H1 (cell line): ENCODE data around the gene ZNF23. TPM values are rescaled to one million over a fixed set of nuclear protein-coding genes. Genes with fewer than 3 reads are reported as not detected.

ENCODE experiments used
- CTCF ChIA-PET: fragments of 300-600 bp; sonication (Branson Sonifier 250); formaldehyde crosslinking; loops from one replicate; lab custom pipeline; 2021; ENCODE audit not compliant: partially characterized antibody; lab: Charles Lee
- POLR2A ChIA-PET: fragments of 300-600 bp; sonication (Branson Sonifier 250); formaldehyde crosslinking; loops from one replicate; lab custom pipeline; 2021; ENCODE audit warnings: inconsistent platforms; ENCODE audit not compliant: partially characterized antibody; lab: Charles Lee
- DNase-seq, 2 experiments: peaks; one replicate each; pipeline versions ENCODE4 v3.0.0 to v3.0.0-alpha.2; 2010 to 2022; ENCODE audit warnings: low spot score in 2 of 2, low read depth in 1 of 2, mixed read lengths in 1 of 2
- FAIRE-seq: peaks from 2 replicates; lab custom pipeline; 2011; peaks lifted over from hg19 to GRCh38; lab: Jason Lieb, UNC
- H2AFZ ChIP-seq: 2 replicates; pipeline ENCODE4 v1.8.1; 2012; ENCODE audit warnings: low read length, inconsistent platforms
- H2AK5ac ChIP-seq: 2 replicates; pipeline ENCODE4 v1.6.1; 2013; ENCODE audit warnings: low read depth, low read length
- H2BK120ac ChIP-seq: replicated peaks from 2 replicates; pipeline ENCODE3; 2013; ENCODE audit warnings: low read depth, low read length, inconsistent platforms
- H2BK12ac ChIP-seq: 2 replicates; pipeline ENCODE4 v1.6.1; 2013; ENCODE audit warnings: low read depth, low read length
- H2BK15ac ChIP-seq: 2 replicates; pipeline ENCODE4 v1.6.1; 2013; ENCODE audit warnings: low read length
- H2BK20ac ChIP-seq: 2 replicates; pipeline ENCODE4 v1.6.1; 2013; ENCODE audit warnings: low read length
- H2BK5ac ChIP-seq: 2 replicates; pipeline ENCODE4 v1.6.1; 2013; ENCODE audit warnings: low read depth, low read length
- H3K14ac ChIP-seq: 2 replicates; pipeline ENCODE4 v1.6.1; 2013; ENCODE audit warnings: inconsistent platforms; ENCODE audit not compliant: insufficient read length
- H3K18ac ChIP-seq: 2 replicates; pipeline ENCODE4 v1.6.1; 2013; ENCODE audit warnings: low read length; ENCODE audit errors: extremely low read depth
- H3K23ac ChIP-seq: 2 replicates; pipeline ENCODE4 v1.6.1; 2013; ENCODE audit warnings: inconsistent platforms; ENCODE audit not compliant: insufficient read length
- H3K23me2 ChIP-seq: 2 replicates; pipeline ENCODE4 v1.6.1; 2013; ENCODE audit warnings: low read depth, low read length
- H3K27ac ChIP-seq: 2 replicates; pipeline ENCODE4 v1.6.1; 2011; ENCODE audit warnings: low read depth, low read length, inconsistent platforms
- H3K27me3 ChIP-seq, 4 experiments: replicated peaks in 1 of 4; 1 replicate in 1 of 4; 2 replicates in 3 of 4; pipeline versions ENCODE4 v1.6.1 to v1.8.1; 2011 to 2013; ENCODE audit warnings: low read length in 3 of 4, mild to moderate bottlenecking in 3 of 4, inconsistent platforms in 2 of 4, mixed read lengths in 2 of 4, moderate library complexity in 1 of 4; ENCODE audit not compliant: control insufficient read depth in 3 of 4, insufficient read depth in 3 of 4; ENCODE audit errors: extremely low read depth in 1 of 4
- H3K36me3 ChIP-seq, 4 experiments: 2 replicates each; pipeline versions ENCODE4 v1.6.1 to v1.8.1; 2011 to 2013; ENCODE audit warnings: mild to moderate bottlenecking in 4 of 4, low read length in 3 of 4, moderate library complexity in 2 of 4, control low read depth in 1 of 4, inconsistent platforms in 1 of 4; ENCODE audit not compliant: insufficient read depth in 4 of 4, control insufficient read depth in 2 of 4
- H3K4ac ChIP-seq: replicated peaks from 2 replicates; pipeline ENCODE3; 2013; ENCODE audit warnings: low read length, low read depth, mixed read lengths, inconsistent platforms; ENCODE audit not compliant: insufficient read length
- H3K4me1 ChIP-seq, 4 experiments: replicated peaks in 1 of 4; 1 replicate in 1 of 4; 2 replicates in 3 of 4; pipeline versions ENCODE4 v1.6.1 to v1.8.1; 2011 to 2013; ENCODE audit warnings: low read length in 3 of 4, inconsistent platforms in 2 of 4, mixed read lengths in 1 of 4; ENCODE audit not compliant: insufficient read depth in 4 of 4, control insufficient read depth in 3 of 4
- H3K4me2 ChIP-seq, 2 experiments: 2 replicates each; pipeline versions ENCODE4 v1.6.1 to v1.8.1; 2011 to 2013; ENCODE audit warnings: low read depth in 2 of 2, low read length in 2 of 2, control low read depth in 1 of 2, inconsistent platforms in 1 of 2, mild to moderate bottlenecking in 1 of 2; ENCODE audit not compliant: insufficient read depth in 1 of 2
- H3K4me3 ChIP-seq, 4 experiments: fragments of 200-600, 300-600 bp in 1 of 4; sonication (generic), shearing (Covaris generic), sonication (Bioruptor Twin) in 1 of 4; 2 replicates each; pipeline versions ENCODE4 v1.5.1 to v1.8.1; 2011 to 2016; ENCODE audit warnings: low read length in 4 of 4, low read depth in 3 of 4, control low read depth in 2 of 4, inconsistent platforms in 2 of 4, mild to moderate bottlenecking in 2 of 4, mixed read lengths in 1 of 4, moderate library complexity in 1 of 4; ENCODE audit not compliant: insufficient read depth in 2 of 4; ENCODE audit errors: extremely low read depth in 1 of 4
- H3K56ac ChIP-seq: replicated peaks from 2 replicates; pipeline ENCODE3; 2013; ENCODE audit warnings: low read depth, mild to moderate bottlenecking, mixed read lengths, low read length, inconsistent platforms; ENCODE audit not compliant: insufficient read length
- H3K79me1 ChIP-seq: 2 replicates; pipeline ENCODE4 v1.6.1; 2013; ENCODE audit warnings: low read depth, low read length, control low read depth
- H3K79me2 ChIP-seq, 2 experiments: 2 replicates each; pipeline versions ENCODE4 v1.6.1 to v1.8.1; 2012 to 2013; ENCODE audit warnings: low read length in 2 of 2, mild to moderate bottlenecking in 2 of 2, inconsistent platforms in 1 of 2; ENCODE audit not compliant: insufficient read depth in 2 of 2, control insufficient read depth in 1 of 2
- H3K9ac ChIP-seq, 4 experiments: replicated peaks in 1 of 4; 1 replicate in 1 of 4; 2 replicates in 3 of 4; pipeline versions ENCODE4 v1.6.1 to v1.8.1; 2011 to 2013; ENCODE audit warnings: low read depth in 3 of 4, low read length in 3 of 4, control low read depth in 2 of 4, mild to moderate bottlenecking in 2 of 4, moderate library complexity in 2 of 4, inconsistent platforms in 1 of 4; ENCODE audit errors: extremely low read depth in 1 of 4
- H3K9me3 ChIP-seq, 2 experiments: 2 replicates each; pipeline versions ENCODE4 v1.6.1 to v1.8.1; 2012 to 2013; ENCODE audit warnings: mild to moderate bottlenecking in 2 of 2, moderate library complexity in 2 of 2, control low read depth in 1 of 2, inconsistent platforms in 1 of 2, low read depth in 1 of 2, low read length in 1 of 2, mixed read lengths in 1 of 2; ENCODE audit not compliant: insufficient read depth in 2 of 2
- H4K20me1 ChIP-seq, 2 experiments: replicated peaks in 1 of 2; 2 replicates each; pipeline versions ENCODE3 to v1.8.1; 2011 to 2013; ENCODE audit warnings: inconsistent platforms in 2 of 2, low read length in 2 of 2, mild to moderate bottlenecking in 1 of 2; ENCODE audit not compliant: insufficient read depth in 2 of 2, control insufficient read depth in 1 of 2
- H4K5ac ChIP-seq: 2 replicates; pipeline ENCODE4 v1.6.1; 2013; ENCODE audit warnings: low read length, low read depth, mixed read lengths, inconsistent platforms; ENCODE audit not compliant: insufficient read length
- H4K8ac ChIP-seq: 2 replicates; pipeline ENCODE4 v1.8.0; 2013; ENCODE audit warnings: mild to moderate bottlenecking, moderate library complexity, low read length, inconsistent platforms; ENCODE audit not compliant: insufficient read depth; ENCODE audit errors: extremely low read depth
- H4K91ac ChIP-seq: replicated peaks from 2 replicates; pipeline ENCODE3; 2013; ENCODE audit warnings: low read length, mixed read lengths, inconsistent platforms; ENCODE audit not compliant: insufficient read length
- TAF1 ChIP-seq: IDR thresholded peaks from 2 replicates; pipeline ENCODE4 v1.6.1; 2011; ENCODE audit warnings: mild to moderate bottlenecking, low read depth, low read length
- whole genome bisulfite sequencing, 2 experiments: shearing (Covaris generic) in 1 of 2; methylation state at CpG; one replicate each; pipeline versions ENCODE4 v1.1.6 to v1.1.7; 2013 to 2015; ENCODE audit warnings: low lambda C conversion rate in 2 of 2, mixed read lengths in 2 of 2, inconsistent platforms in 1 of 2, low coverage in 1 of 2, missing lambda C conversion rate in 1 of 2; ENCODE audit not compliant: insufficient replicate concordance in 2 of 2, insufficient coverage in 1 of 2, insufficient read length in 1 of 2; ENCODE audit errors: extremely low coverage in 1 of 2, missing lambda C conversion rate in 1 of 2; 5-methylcytosine and 5-hydroxymethylcytosine counted together
- polyA plus RNA-seq, 7 experiments: library from polyadenylated mRNA; depleted of rRNA in 3 of 7; stranded (reverse) in 5 of 7; unstranded in 2 of 7; fragments of >200 nt in 5 of 7; fragments of 200-250 nt in 2 of 7; gene quantifications; 1 replicate in 5 of 7; 2 replicates in 1 of 7; 4 replicates in 1 of 7; pipeline versions ENCODE4 v1.2.1 to v1.2.3, GENCODE V29; 2011 to 2013; ENCODE audit warnings: missing spikeins in 2 of 7, mixed read lengths in 2 of 7
- total RNA-seq: library from RNA; stranded (reverse); fragmentation: NEBNext Ultra II Directional; extraction: Animal tissue kit (Norgen Biotek cat#: 25700); gene quantifications from 2 replicates; pipeline ENCODE4 v1.2.1, GENCODE V29; 2021
- TF ChIP-seq, protein P1 (sequence below), 3 experiments: IDR thresholded peaks; 1 replicate in 2 of 3; 2 replicates in 1 of 3; pipeline versions ENCODE4 v1.5.1 to v1.6.1; 2011; ENCODE audit warnings: low read length in 3 of 3, mild to moderate bottlenecking in 3 of 3, inconsistent platforms in 2 of 3, low read depth in 1 of 3, moderate library complexity in 1 of 3; ENCODE audit not compliant: insufficient read depth in 1 of 3; ENCODE audit errors: control extremely low read depth in 1 of 3

ZNF23 gene
- total and polyA plus RNA-seq, 2 of the 8 experiments (the other 6 are each of a cell fraction or from before 2014, with no cell fraction given), result 2.4 to 10.2 TPM

DNA sequence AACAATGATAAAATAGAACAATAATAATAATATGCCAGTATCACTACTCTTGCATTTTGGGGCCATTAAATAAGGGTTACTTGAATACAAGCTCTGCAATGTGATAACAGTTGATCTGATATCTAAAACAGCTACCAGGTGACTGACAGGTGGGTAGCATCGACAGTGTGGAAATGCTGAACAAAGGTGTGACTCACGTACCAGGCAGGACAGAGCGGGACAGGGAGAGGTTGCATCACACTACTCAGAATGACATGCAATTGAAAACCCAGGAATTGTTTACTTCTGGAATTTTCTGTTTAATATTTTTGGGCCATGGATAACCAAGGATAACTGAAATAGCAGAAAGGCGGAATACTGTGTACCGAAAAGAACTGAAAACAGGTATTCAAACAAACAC lies 42.9 kb upstream of the ZNF23 start:
- no peaks in the 10 kb centered on the region for H4K20me1 ChIP-seq
- H3K4me2 ChIP-seq, result no peak overlapping the region
- no peak overlapping the region for H2BK5ac ChIP-seq
- CTCF ChIA-PET, result interaction anchor here (0.6 to 9.8 kb wide), 3 partner anchors 13 to 872 kb away, joined by 3 to 133 read pairs (median 4); no protein-coding TSS in a partner anchor
- H2AFZ ChIP-seq, result no peak overlapping the region
- TF ChIP-seq, protein P1, sequence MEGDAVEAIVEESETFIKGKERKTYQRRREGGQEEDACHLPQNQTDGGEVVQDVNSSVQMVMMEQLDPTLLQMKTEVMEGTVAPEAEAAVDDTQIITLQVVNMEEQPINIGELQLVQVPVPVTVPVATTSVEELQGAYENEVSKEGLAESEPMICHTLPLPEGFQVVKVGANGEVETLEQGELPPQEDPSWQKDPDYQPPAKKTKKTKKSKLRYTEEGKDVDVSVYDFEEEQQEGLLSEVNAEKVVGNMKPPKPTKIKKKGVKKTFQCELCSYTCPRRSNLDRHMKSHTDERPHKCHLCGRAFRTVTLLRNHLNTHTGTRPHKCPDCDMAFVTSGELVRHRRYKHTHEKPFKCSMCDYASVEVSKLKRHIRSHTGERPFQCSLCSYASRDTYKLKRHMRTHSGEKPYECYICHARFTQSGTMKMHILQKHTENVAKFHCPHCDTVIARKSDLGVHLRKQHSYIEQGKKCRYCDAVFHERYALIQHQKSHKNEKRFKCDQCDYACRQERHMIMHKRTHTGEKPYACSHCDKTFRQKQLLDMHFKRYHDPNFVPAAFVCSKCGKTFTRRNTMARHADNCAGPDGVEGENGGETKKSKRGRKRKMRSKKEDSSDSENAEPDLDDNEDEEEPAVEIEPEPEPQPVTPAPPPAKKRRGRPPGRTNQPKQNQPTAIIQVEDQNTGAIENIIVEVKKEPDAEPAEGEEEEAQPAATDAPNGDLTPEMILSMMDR (IDR thresholded peaks at IDR 0.05; ENCODE audit: control extremely low read depth in 1 of 3, insufficient read depth in 1 of 3, low read depth in 1 of 3, low read length in 3 of 3), result no peak
- TF ChIP-seq TAF1, result no peak
- no peak overlapping the region for H2BK20ac ChIP-seq
- no peak overlapping the region for H2BK15ac ChIP-seq
- no peak for FAIRE-seq
- H3K4me1 ChIP-seq, result no peaks in the 10 kb centered on the region
- no peak overlapping the region for H3K18ac ChIP-seq
- H4K5ac ChIP-seq, result no peak overlapping the region
- DNase-seq, result no peak
- POLR2A ChIA-PET, result interaction anchor here (1.4 kb wide), 1 partner anchor 21 kb away, joined by 3 read pairs; the partner anchor contains the start of gene CHST4
- no peak overlapping the region for H3K27ac ChIP-seq
- 0 out of 7 replicates have a peak overlapping the region, but pooled peaks of 1 of the 4 experiments have one; percentile 4 for H3K9ac ChIP-seq
- no peaks in the 10 kb centered on the region for H3K27me3 ChIP-seq
- H4K8ac ChIP-seq, result no peak overlapping the region
- H3K14ac ChIP-seq, result no peak overlapping the region
- no peak overlapping the region for H2BK120ac ChIP-seq
- no peak overlapping the region for H3K23ac ChIP-seq
- H3K79me1 ChIP-seq, result no peaks in the 10 kb centered on the region
- H3K23me2 ChIP-seq, result no peaks in the 10 kb centered on the region
- H3K36me3 ChIP-seq, result no peaks in the 10 kb centered on the region
- H3K4me3 ChIP-seq, result no peak overlapping the region
- no peaks in the 10 kb centered on the region for H3K9me3 ChIP-seq
- WGBS, 2 experiments, result 86% methylated on average over 5 of the region's 5 CpGs; no CpG with 5 or more reads in 1 of the 2 experiments
- H2BK12ac ChIP-seq, result no peak overlapping the region
- H3K79me2 ChIP-seq, result no peaks in the 10 kb centered on the region
- H2AK5ac ChIP-seq, result no peak overlapping the region
- no peak overlapping the region for H3K4ac ChIP-seq
- H4K91ac ChIP-seq, result no peak overlapping the region
- H3K56ac ChIP-seq, result no peak overlapping the region
